ENCODE measurements around the gene PNMT. TPM values are rescaled to one million over a fixed set of nuclear protein-coding genes. Genes with fewer than 3 reads are reported as not detected.

The PNMT gene, protein sequence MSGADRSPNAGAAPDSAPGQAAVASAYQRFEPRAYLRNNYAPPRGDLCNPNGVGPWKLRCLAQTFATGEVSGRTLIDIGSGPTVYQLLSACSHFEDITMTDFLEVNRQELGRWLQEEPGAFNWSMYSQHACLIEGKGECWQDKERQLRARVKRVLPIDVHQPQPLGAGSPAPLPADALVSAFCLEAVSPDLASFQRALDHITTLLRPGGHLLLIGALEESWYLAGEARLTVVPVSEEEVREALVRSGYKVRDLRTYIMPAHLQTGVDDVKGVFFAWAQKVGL
- 10 to 100 TPM in 1 of 2 donors, 1 to 10 TPM in 1; 9.7 to 11.2 TPM for total RNA-seq
- long read RNA-seq, partial matches to known transcripts: 0 of 4 reads
- long read RNA-seq, other reads (novel, unspliced or antisense): 1 of 4 reads

DNA sequence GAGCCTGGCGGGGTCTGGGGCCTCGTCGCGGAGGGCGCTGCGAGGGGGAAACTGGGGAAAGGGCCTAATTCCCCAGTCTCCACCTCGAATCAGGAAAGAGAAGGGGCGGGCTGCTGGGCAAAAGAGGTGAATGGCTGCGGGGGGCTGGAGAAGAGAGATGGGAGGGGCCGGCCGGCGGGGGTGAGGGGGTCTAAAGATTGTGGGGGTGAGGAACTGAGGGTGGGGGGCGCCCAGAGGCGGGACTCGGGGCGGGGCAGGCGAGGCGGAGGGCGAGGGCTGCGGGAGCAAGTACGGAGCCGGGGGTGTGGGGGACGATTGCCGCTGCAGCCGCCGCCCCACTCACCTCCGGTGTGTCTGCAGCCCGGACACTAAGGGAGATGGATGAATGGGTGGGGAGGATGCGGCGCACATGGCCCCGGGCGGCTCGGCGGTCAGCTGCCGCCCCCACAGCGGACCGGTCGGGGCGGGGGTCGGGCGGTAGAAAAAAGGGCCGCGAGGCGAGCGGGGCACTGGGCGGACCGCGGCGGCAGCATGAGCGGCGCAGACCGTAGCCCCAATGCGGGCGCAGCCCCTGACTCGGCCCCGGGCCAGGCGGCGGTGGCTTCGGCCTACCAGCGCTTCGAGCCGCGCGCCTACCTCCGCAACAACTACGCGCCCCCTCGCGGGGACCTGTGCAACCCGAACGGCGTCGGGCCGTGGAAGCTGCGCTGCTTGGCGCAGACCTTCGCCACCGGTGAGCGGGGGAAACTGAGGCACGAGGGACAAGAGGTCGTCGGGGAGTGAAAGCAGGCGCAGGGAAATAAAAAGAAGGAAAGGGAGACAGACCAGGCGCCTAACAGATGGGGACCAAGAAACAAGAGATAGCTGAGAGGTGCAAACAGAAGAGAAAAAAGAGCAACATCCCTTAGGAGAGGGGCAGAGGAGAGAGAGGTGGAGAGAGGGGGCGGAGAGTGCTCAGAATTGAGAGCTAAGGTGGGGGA, at the start of gene PNMT:
TSS of gene PNMT (plus strand) at position 509 of the 980 bp plus-strand sequence. CDS start at position 532, 23 bp downstream.
- intact Hi-C loops (cut with DNase I): no loop called here
- DNase-seq (peak; percentile 84), ATAC-seq (peak; percentile 9 to 15)

DNA sequence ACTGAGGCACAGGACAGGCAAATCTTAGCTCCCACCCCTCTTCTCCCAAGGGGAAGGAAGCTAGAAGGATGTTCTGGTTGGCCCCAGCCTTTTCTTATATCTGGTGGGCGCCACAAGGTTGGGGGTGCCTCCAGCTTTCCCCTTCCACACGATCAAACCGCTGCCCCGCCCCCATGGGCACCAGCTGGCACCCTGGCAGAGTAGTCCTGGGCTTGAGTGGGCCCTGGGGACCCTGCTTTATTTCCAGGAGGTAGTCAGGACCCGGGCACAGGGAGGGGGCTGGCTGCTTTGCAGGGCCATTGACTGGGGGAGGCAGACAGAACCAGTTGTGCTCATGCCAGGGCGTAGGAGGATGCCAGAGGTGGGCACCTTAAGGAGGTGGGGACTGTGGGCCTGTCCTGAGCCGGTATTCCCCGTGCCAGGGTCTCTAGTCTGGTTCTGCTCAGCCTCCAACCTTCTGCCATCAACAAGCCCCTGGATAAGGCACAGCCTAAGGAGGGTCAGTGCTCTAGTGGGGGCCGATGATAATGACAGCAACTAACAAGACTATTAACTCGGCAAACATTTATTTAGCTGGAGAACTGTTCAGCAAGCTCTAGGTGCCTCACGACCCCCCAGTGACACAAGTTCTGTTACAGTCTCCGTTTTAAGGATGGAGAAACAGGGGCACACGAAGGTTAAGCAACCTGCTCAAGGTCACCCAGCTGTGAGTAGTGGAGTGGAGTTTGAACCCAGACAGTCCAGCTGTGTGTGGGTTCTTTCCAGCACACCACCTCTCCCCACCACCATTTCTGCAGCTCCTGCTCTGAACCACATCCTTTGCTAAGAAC, 49.1 kb upstream of the PNMT start:
- DNase-seq: no peak
- no peak for ATAC-seq
- intact Hi-C loops (cut with DNase I): no loop called here

DNA sequence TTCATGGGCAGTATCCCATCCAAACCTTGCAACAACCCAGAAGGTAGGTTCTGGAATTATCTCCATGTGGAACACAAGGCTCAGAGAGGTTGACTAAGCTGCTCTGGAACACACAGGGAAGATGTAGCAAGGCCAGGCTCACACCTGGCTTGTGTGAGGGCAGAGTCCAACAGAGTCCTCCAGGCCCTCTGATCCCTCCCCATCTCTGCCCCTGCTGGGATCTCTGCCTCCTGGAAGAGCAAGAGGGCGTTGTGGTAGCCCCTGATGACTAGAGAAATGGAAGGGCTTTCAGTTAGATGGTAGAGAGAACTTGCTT, 48.5 kb upstream of the PNMT start:
- DNase-seq (no peak), ATAC-seq (no peak)
- intact Hi-C loops (cut with DNase I): loop anchor here (5.0 kb wide), 3 partner anchors 53 to 133 kb away; partner anchors contain the start of gene MIEN1 (in 1 of the 2)

DNA sequence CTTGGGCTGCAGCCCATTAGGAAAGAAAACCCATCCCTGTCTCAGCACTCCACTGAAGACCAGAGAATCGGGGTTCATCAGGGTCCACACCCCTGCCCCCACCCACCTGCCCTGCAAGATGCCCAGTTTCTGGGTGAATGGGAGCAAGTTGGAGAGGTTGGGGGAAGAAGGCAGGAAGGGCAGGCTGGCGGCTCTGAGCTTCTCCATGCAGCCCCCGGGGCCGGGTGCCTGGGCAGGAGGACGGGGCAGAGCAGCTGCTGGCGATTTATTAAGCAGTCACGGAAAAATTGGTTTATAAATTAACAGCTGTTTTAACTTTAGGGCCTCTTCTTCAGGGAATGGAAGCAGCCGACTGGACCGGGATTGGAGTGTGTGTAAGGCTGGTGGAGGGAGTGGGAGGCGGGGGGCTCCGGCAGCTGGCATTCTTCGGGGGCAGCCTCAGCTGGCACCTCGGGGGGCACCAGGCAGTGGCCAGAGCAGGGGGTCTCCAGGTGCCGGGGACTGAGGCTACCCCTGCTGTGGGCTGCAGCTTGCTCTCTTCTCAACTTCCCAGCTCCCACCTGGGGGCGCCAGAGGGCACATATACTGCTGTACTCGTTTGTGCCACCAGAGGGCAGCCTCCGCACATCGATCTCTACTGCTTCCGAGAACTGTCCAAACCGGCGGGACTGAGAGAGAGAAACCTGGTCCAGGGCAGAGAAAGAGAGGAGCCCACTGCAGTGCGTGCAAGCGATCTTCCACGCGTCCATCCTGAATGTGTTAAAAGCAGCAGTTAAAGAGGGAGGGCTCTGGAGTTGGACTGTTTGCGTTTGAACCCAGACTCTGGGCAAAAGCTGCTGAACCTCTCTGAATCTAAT, 46.5 kb upstream of the PNMT start:
- intact Hi-C loops (cut with DNase I): loop anchor here (1.0 to 5.0 kb wide), 4 partner anchors 51 to 133 kb away; partner anchors contain the start of gene MIEN1 (in 1 of the 2)
- peak; percentile 69 to 71 for ATAC-seq
- DNase-seq: peak; percentile 85

DNA sequence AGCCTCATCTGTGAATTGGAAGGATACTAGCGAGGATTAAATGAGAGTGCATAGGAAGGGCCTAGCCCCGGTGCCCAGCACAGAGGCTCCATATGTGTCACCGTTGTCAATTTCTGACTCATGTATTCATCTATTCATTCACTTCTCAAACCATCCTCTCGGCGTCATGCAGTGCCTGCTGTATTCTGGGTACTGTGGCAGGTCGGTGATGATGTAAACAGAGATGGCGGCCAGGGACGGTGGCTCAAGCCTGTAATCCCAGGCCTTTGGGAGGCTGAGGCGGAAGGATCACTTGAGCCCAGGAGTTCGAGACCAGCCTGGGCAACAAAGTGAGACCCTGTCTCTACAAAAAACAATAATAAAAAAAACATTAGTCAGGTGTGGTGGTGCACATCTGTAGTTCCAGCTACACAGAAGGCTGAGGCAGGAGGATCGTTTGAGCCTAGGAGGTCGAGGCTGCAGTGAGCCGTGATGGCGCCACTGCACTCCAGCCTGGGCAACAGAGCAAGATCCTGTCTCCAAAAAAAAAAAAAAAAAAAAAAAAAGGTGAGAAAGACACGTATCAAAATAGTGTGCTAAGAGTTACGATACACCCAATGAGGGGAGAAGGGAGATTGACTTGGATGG, 45.8 kb upstream of the PNMT start:
- intact Hi-C loops (cut with DNase I): loop anchor here (1.0 to 5.0 kb wide), 4 partner anchors 50 to 132 kb away; partner anchors contain the start of gene MIEN1 (in 1 of the 2)
- ATAC-seq (no peak), DNase-seq (no peak)

DNA sequence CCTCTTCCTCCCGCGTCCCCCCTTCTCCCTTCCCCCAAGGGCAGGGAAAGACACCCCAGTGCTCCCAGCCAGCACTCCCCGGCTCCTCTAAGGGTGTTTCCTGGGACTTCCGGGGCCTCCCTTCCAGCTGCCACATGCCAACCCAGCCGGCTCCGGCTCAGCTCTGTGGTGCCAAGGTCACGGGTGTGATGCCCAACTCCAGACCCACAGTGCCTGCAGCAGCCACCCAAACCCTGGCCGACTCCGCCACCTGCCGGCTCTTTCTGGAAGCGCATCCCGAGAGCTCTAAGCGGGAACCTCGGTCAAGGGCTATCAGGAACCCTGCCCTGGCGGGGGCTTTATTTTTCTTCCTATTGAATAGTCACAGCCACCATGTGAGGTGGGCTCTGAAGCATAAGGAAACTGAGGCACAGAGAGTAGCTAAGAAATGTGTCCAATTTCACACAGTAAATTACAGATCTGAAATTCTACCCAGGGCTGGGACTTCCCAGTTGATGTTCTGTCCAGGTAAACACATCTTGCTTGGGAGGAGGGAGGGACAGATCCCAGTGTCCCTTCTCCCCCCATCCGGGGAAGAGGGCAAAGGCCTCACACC, 44.8 kb upstream of the PNMT start:
- intact Hi-C loops (cut with DNase I): loop anchor here (5.0 kb wide), 3 partner anchors 49 to 129 kb away; partner anchors contain the start of gene MIEN1 (in 1 of the 2)
- ATAC-seq: peak; percentile 74 to 81
- peak; percentile 87 for DNase-seq

DNA sequence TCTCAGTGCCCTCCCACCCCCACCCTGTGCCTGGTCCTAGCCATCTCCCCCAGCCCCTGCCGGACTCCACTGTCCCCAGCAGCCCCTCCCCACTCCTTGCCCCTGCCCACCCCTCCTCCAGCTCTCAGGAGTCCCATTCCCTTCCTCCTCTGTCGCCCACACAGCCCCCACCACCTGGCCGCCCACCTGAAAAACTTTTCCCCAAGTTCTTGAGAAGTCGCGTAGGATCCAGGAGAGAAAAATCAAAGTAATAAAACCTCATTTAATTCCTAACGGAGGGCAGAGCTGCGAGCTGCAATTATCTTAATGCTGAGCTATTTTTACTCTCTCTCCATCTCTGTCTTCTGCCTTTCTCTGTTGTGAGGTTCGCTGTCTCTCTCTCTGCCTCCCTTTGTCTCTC, 43.9 kb upstream of the PNMT start:
- no peak for DNase-seq
- no peak for ATAC-seq
- intact Hi-C loops (cut with DNase I): loop anchor here (1.0 to 5.0 kb wide), 5 partner anchors 48 to 128 kb away; partner anchors contain the start of gene MIEN1 (in 1 of the 2)

DNA sequence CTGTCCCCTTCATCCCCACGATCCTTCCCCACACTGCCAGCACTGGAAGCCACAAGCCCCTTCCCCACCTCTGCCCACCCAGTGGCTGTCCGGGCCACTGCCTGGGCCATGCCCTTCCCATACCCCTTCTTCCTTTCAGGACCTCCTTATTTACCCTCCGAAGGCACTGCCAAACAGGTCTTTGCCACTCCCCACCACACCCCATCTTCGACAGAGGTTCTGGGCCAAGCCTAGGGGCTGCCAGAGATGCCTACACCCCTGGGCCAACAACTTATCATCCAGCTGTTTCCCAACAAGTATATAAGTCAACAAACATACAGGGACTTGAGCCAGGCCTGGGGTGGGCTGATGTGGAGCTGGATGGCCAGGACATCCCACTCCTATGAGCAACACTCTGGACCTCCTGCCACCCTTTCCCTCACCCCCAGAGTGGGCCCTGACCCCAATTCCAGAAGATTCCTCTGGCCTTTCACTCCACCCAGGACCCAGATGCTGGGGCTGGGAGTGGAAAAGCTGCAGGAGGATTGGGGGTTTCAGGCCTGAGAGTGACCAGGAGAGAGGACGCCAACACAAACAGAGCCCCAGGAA, 43.0 kb upstream of the PNMT start:
- intact Hi-C loops (cut with DNase I): loop anchor here in 1 of 2 donors (2.0 kb wide), 1 partner anchor 76 kb away; no protein-coding TSS in a partner anchor
- no peak for DNase-seq

DNA sequence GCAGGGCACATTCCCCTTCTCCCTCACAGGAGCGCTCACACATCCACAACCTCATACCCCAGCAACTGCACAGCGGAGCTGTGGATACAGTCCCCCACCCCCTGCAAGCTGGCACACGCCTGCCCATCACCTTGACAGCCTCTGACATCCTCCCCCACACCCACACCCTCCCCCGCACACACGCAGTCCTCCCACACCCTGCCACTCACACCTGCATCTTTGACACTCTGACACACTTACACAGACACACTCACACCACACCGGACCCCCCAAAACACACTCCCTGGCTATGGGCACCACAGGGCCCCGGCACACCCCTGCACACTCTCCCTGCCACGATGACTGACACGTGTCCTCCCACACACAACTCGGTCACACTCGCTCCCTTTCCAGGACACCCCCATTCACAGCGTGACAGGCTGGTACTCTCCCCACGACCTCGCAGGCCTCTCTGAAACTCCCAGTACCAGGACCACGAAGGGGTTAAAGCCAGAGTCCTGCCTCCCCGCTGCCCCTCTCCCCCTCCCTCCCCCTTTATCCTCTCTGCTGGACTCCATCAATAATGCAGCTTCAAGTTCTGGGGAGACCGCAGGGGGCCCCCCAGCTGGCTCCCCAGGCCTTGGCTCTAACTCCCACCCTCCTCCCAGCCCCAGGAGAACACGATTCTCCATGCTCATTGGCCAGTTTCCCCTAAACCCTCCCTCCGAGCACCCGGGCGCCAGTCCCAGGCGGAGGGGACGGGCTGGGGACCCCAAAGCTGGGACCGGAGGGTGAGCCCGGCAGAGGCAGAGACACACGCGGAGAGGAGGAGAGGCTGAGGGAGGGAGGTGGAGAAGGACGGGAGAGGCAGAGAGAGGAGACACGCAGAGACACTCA, 41.8 kb upstream of the PNMT start, which contains the start of gene PPP1R1B:
TSS of gene PPP1R1B (plus strand) at position 782 of the 876 bp plus-strand sequence. CDS start 441 bp downstream, outside the sequence.
- ATAC-seq: peak in 1 of 2 donors; percentile 4
- no peak for DNase-seq
- intact Hi-C loops (cut with DNase I): no loop called here

More for the DNA sequence above, 43.0 kb upstream of the PNMT start:
- no peak for ATAC-seq

DNA sequence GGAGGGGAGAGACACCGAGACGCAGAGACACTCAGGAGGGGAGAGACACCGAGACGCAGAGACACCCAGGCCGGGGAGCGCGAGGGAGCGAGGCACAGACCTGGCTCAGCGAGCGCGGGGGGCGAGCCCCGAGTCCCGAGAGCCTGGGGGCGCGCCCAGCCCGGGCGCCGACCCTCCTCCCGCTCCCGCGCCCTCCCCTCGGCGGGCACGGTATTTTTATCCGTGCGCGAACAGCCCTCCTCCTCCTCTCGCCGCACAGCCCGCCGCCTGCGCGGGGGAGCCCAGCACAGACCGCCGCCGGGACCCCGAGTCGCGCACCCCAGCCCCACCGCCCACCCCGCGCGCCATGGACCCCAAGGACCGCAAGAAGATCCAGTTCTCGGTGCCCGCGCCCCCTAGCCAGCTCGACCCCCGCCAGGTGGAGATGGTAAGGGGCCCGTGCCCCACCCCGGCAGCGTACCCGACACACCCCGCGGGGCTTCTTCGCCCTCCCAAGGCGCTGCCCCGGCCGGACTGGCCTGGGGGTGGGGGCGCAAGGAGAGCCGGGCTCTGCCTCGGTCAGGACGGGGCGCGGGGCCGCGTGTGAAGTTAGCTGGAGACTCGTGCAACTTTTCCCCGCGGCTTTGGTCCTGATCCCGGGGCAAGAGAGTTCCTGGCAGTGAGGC, 41.1 kb upstream of the PNMT start:
- intact Hi-C loops (cut with DNase I): no loop called here
- DNase-seq: no peak
- ATAC-seq: no peak

DNA sequence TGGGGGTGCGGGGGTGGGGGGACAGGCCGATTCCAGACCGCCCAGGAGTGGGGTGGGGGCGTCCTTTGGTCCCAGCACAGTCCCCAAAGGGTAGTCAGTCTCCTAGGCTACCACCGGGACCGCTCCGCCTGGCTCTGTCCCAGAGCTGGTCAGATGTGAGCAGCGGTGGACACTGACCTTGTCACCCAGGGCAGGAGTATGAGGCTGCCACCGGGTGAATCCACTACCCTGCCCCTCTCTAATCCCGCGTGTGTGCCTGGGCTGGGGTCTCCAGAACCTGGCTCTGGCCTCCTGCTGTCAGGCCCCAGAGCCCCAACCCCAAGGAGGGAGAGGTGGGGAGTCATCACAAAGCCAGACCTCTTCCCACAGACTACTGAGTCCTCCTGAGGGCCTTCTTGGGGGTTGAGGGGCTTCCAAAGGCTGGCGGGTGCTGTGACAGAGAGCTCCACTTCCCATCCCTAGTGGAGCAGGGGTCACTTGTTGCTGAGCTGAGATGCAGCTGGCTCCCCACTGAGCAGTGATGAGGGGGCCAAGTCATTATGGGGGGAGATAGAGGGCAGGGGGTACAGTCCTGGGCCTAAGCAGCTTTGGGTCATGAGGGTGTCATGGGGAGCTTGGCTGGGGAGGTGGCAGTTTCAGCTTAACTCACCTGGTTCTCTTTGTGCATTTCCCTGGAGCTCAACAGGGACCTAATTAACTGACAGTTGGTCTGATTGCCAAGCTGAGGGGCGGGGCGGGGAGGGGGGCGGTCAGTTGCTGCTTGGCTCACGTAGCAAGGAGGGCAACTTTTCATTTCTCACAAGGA, 40.3 kb upstream of the PNMT start:
- no peak for DNase-seq
- peak in 1 of 2 donors; percentile 10 for ATAC-seq
- intact Hi-C loops (cut with DNase I): no loop called here

DNA sequence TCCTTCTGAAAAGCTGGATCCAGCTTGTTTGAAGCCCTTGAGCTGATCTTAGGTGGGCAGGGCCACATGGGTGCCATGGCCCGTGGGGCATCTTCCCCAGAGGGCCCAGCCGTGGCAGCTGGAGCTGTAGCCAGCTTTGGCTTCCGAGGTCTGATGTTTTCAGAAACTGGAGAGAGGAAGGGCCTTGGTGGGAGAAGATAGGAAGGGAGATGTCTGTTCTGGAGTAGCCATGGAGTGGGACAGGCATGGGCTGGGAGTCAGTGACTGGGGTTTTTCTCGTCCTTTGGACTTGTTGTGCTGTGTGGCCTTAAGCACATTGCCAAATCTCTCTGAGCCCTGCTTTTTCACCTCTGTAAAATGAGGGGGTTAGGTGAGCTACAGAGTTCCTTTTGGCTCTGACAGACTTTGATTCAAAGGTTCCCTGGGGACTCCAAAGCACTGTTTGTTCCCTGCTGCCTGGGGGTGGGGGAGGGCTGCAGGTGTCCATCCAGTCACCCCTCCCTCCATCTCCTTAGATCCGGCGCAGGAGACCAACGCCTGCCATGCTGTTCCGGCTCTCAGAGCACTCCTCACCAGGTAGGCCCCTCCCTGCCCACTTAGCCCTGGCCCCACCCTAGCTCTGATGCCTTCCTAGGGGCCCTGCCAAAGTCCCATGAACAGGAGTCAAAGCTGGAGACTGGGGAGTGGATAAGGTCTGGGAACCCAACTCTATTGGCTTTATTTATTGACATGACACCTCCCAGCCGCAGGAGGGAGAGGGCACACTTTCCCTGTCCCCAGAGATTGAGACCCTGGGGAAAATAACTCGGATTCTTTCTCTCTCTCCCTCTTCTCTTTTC, 39.4 kb upstream of the PNMT start:
- intact Hi-C loops (cut with DNase I): no loop called here
- ATAC-seq (no peak), DNase-seq (no peak)

DNA sequence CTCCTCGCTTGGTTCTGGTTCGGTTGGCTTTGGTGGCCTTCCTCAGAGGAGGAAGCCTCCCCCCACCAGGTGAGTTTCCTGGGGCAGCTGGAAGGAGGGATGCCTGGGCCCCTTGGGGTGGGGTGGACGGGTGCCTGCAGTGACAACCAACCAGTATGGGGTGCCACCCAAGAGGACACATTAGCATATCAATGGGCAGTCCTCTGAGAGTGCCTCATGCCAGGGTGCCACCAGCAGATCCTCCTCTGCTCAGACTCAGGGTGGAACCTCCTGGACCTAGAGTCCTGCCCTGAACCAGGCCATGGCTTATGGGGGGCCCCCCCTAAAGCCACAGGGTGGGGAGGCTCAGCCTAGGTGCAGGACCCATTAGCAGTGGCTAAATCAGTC, 38.8 kb upstream of the PNMT start:
- intact Hi-C loops (cut with DNase I): no loop called here
- ATAC-seq (no peak), DNase-seq (no peak)

All from left cardiac atrium (tissue), 4 donors.